GM12878 (cell line): ENCODE measurements around the gene TTLL13. TPM values are rescaled to one million over a fixed set of nuclear protein-coding genes. Genes with fewer than 3 reads are reported as not detected.

ENCODE experiments used
- ATAC-seq: fragments of 200-7000 bp; cut with Tn5 transposase; 3 replicates; pipeline ENCODE4 v1.9.1; 2020; ENCODE audit warnings: mild to moderate bottlenecking, moderate library complexity
- BruUV-seq: library from RNA; stranded (reverse); fragments of 400-500 nt; replicated peaks from 2 replicates; lab custom pipeline; 2021; lab: Mats Ljungman, UMichigan
- CTCF ChIA-PET: fragments of 300-600 bp; sonication (Branson Sonifier 250); formaldehyde crosslinking; extraction: SDS; loops from one replicate; lab custom pipeline; 2021; ENCODE audit warnings: inconsistent platforms; lab: Yijun Ruan, JAX
- POLR2A ChIA-PET: fragments of 350-600 bp; formaldehyde crosslinking; extraction: SDS; loops from one replicate; lab custom pipeline; 2021; ENCODE audit warnings: inconsistent platforms; lab: Charles Lee
- RAD21 ChIA-PET: fragments of 300-600 bp; sonication (Branson Sonifier 250); formaldehyde crosslinking; loops from one replicate; lab custom pipeline; 2023; ENCODE audit warnings: antibody characterized with exemption; ENCODE audit not compliant: unreplicated experiment; lab: Charles Lee
- SMC1A ChIA-PET: fragments of 300-600 bp; sonication (Branson Sonifier 250); formaldehyde crosslinking; loops from one replicate; lab custom pipeline; 2023; ENCODE audit not compliant: unreplicated experiment, uncharacterized antibody; lab: Charles Lee
- DNase-seq: peaks from one replicate; pipeline ENCODE4 v3.0.0-alpha.2; 2011; ENCODE audit warnings: low read depth, low spot score
- FAIRE-seq: peaks from 3 replicates; lab custom pipeline; 2011; peaks lifted over from hg19 to GRCh38; lab: Jason Lieb, UNC
- H2AFZ ChIP-seq: 2 replicates; pipeline ENCODE4 v1.6.0; 2011; ENCODE audit warnings: low read depth, low read length, control low read depth; ENCODE audit not compliant: control insufficient read depth
- H3K27ac ChIP-seq: 2 replicates; pipeline ENCODE4 v1.5.1; 2011; ENCODE audit warnings: control low read depth; ENCODE audit not compliant: control insufficient read depth, insufficient read depth
- H3K27me3 ChIP-seq, 2 experiments: replicated peaks in 1 of 2; 2 replicates each; pipeline versions ENCODE4 v1.6.0 to v1.6.1; 2011; ENCODE audit warnings: low read length in 1 of 2; ENCODE audit not compliant: control insufficient read depth in 2 of 2, insufficient read depth in 2 of 2
- H3K36me3 ChIP-seq, 2 experiments: 2 replicates each; pipeline ENCODE4 v1.5.1; 2011; ENCODE audit warnings: low read length in 1 of 2; ENCODE audit not compliant: control insufficient read depth in 2 of 2, insufficient read depth in 2 of 2
- H3K4me1 ChIP-seq: 2 replicates; pipeline ENCODE4 v1.6.1; 2011; ENCODE audit warnings: mild to moderate bottlenecking, low read length, moderate library complexity, mixed read lengths; ENCODE audit not compliant: control insufficient read depth, insufficient read depth
- H3K4me2 ChIP-seq: 2 replicates; pipeline ENCODE4 v1.6.0; 2011; ENCODE audit warnings: control low read depth; ENCODE audit not compliant: control insufficient read depth, insufficient read depth
- H3K4me3 ChIP-seq: fragments of 200-600 bp; sonication (generic); 2 replicates; pipeline ENCODE4 v1.5.1; 2016
- H3K79me2 ChIP-seq: 2 replicates; pipeline ENCODE4 v1.6.0; 2011; ENCODE audit warnings: low read length; ENCODE audit not compliant: control insufficient read depth, insufficient read depth
- H3K9ac ChIP-seq: 2 replicates; pipeline ENCODE4 v1.8.0; 2011; ENCODE audit warnings: low read length, control low read depth, mixed read lengths; ENCODE audit not compliant: control insufficient read depth, insufficient read depth
- H3K9me3 ChIP-seq: replicated peaks from 3 replicates; pipeline ENCODE4 v1.5.1; 2011; ENCODE audit warnings: mild to moderate bottlenecking, low read length; ENCODE audit not compliant: control insufficient read depth, insufficient read depth
- H4K20me1 ChIP-seq: 2 replicates; pipeline ENCODE4 v1.6.0; 2011; ENCODE audit not compliant: control insufficient read depth, insufficient read depth
- BCL3 ChIP-seq: IDR thresholded peaks from 2 replicates; pipeline ENCODE4 v1.6.1; 2011; ENCODE audit warnings: borderline replicate concordance, low read depth, mild to moderate bottlenecking, moderate library complexity, low read length; ENCODE audit not compliant: insufficient read depth, poor library complexity, severe bottlenecking
- BHLHE40 ChIP-seq, 2 experiments: fragments of 450-650 bp in 1 of 2; IDR thresholded peaks; 2 replicates each; pipeline ENCODE4 v1.6.1; 2011 to 2017; ENCODE audit warnings: low read depth in 2 of 2, borderline replicate concordance in 1 of 2, improper control_type of control experiment in 1 of 2, low read length in 1 of 2, mild to moderate bottlenecking in 1 of 2
- DPF2 ChIP-seq: fragments of 450-650 bp; IDR thresholded peaks from 2 replicates; pipeline ENCODE4 v1.6.1; 2017; ENCODE audit warnings: mild to moderate bottlenecking
- HDGF ChIP-seq: fragments of 450-650 bp; IDR thresholded peaks from 2 replicates; pipeline ENCODE4 v1.6.1; 2016; ENCODE audit warnings: antibody characterized with exemption
- IKZF1 ChIP-seq: fragments of 450-650 bp; conservative IDR thresholded peaks from 2 replicates; pipeline ENCODE4 v1.6.1; 2017; ENCODE audit warnings: antibody characterized with exemption, mild to moderate bottlenecking
- PAX5 ChIP-seq: IDR thresholded peaks from 2 replicates; pipeline ENCODE4 v1.6.1; 2011; ENCODE audit warnings: low read depth, low read length, borderline replicate concordance
- SMARCA5 ChIP-seq: fragments of 450-650 bp; IDR thresholded peaks from 2 replicates; pipeline ENCODE4 v1.6.1; 2017; ENCODE audit warnings: mild to moderate bottlenecking
- TCF3 ChIP-seq: IDR thresholded peaks from 2 replicates; pipeline ENCODE4 v1.6.1; 2012; ENCODE audit warnings: low read depth, mild to moderate bottlenecking, low read length, borderline replicate concordance; ENCODE audit not compliant: insufficient read depth
- TCF7 ChIP-seq: IDR thresholded peaks from 2 replicates; pipeline ENCODE4 v1.6.1; 2014; ENCODE audit warnings: antibody characterized with exemption, borderline replicate concordance
- YBX1 ChIP-seq: fragments of 450-650 bp; IDR thresholded peaks from 2 replicates; pipeline ENCODE4 v1.6.1; 2016; ENCODE audit warnings: antibody characterized with exemption
- ZNF274 ChIP-seq: IDR thresholded peaks from one replicate; pipeline ENCODE4 v1.8.0; 2011; ENCODE audit not compliant: insufficient read length, insufficient read depth
- WGBS: methylation state at CpG from one replicate; pipeline ENCODE4 v1.1.6; 2016; ENCODE audit warnings: low lambda C conversion rate; ENCODE audit not compliant: insufficient replicate concordance, insufficient coverage; ENCODE audit errors: missing lambda C conversion rate; 5-methylcytosine and 5-hydroxymethylcytosine counted together
- in situ Hi-C: fragments of 300-500 bp; cut with MboI; formaldehyde crosslinking; loops from 9 replicates; pipeline ENCODE4 v1.14.3; 2018; ENCODE audit warnings: mixed read lengths
- intact Hi-C: fragments of 100-400 bp; cut with micrococcal nuclease; formaldehyde crosslinking; loops from one replicate; pipeline ENCODE4 v1.14.2; 2022; ENCODE audit not compliant: unreplicated experiment
- polyA plus RNA-seq, 11 experiments: library from polyadenylated mRNA; depleted of rRNA in 4 of 11; unstranded in 6 of 11; stranded (reverse) in 5 of 11; fragments of >200 nt; fragmentation: Nextera tagmentation in 4 of 11; fragmentation: Illumina TruSeq in 1 of 11; extraction: Ambion mirVana in 4 of 11; extraction: Trizol in 1 of 11; gene quantifications; 1 replicate in 1 of 11; 2 replicates in 10 of 11; pipeline versions ENCODE4 v1.2.1 to v1.2.3, GENCODE V29; 2011 to 2016; ENCODE audit warnings: inconsistent platforms in 2 of 11, missing spikeins in 2 of 11, low read depth in 1 of 11
- total RNA-seq, 4 experiments: library from RNA; depleted of rRNA in 3 of 4; stranded (reverse); fragments of >200 nt in 3 of 4; fragmentation: Illumina TruSeq in 1 of 4; extraction: Trizol in 1 of 4; gene quantifications; 2 replicates each; pipeline versions ENCODE4 v1.2.1 to v1.2.3, GENCODE V29; 2013 to 2021

TTLL13 gene
- total and polyA plus RNA-seq, 10 of the 15 experiments (the other 5 are each of a cell fraction or from before 2014, with no cell fraction given) = 0.03 to 0.32 (median 0.13) TPM; not detected in 1

- Histone ChIP-seq H3K4me2 (peak overlapping the region; percentile 88), H4K20me1 (no peaks in the 10 kb centered on the region), H3K79me2 (peaks cover 19% of the 10 kb centered on the region), H3K9me3 (no peaks in the 10 kb centered on the region), H3K36me3 (peaks cover 14 to 16% of the 10 kb centered on the region in 2 experiments; a peak in 3 of 4 replicates), H3K27ac (peak overlapping the region; percentile 66), H3K4me1 (peaks cover 28% of the 10 kb centered on the region), H3K27me3 (no peaks in the 10 kb centered on the region), H3K4me3 (peak overlapping the region; percentile 79), H3K9ac (peak overlapping the region; percentile 85), H2AFZ (peak overlapping the region; percentile 1; the same call in 1 of the 2 replicates)
- SMC1A ChIA-PET = interaction anchor here (0.8 to 4.5 kb wide), 29 partner anchors 10 to 703 kb away, joined by 3 to 70 read pairs (median 5); partner anchors contain the start of genes NGRN, TTLL13 and UNC45A
- under 1% methylated on average over 13 of the region's 13 CpGs for WGBS
- DNase-seq (no peak), ATAC-seq (peak; percentile 10), FAIRE-seq (no peak)
- CTCF ChIA-PET = interaction anchor here (0.8 to 4.8 kb wide), 26 partner anchors 10 to 699 kb away, joined by 3 to 38 read pairs (median 6); partner anchors contain the start of genes NGRN and SEMA4B
- RAD21 ChIA-PET = interaction anchor here (0.6 to 3.6 kb wide), 23 partner anchors 9 to 334 kb away, joined by 3 to 47 read pairs (median 4); partner anchors contain the start of genes NGRN, SEMA4B and TTLL13
- TF ChIP-seq IKZF1 (peak; percentile 38), BHLHE40 (IDR thresholded peaks at IDR 0.05; ENCODE audit: borderline replicate concordance in 1 of 2, low read depth in 2 of 2, low read length in 1 of 2) (peak in 1 of 2 experiments; percentile 22; a peak in 1 of 4 replicates), DPF2 (peak; percentile 26; the same call in 1 of the 2 replicates), BCL3 (no peak), ZNF274 (no peak), PAX5 (peak; percentile 98), SMARCA5 (0 out of 2 replicates have a peak, but pooled peaks have one; percentile 67), TCF3 (no peak), HDGF (no peak), YBX1 (no peak), TCF7 (no peak)
- BruUV-seq = no TSS peak
- POLR2A ChIA-PET = interaction anchor here (0.5 to 4.9 kb wide), 17 partner anchors 10 to 130 kb away, joined by 3 to 31 read pairs (median 4); partner anchors contain the start of genes IDH2 and SEMA4B
- in situ Hi-C loops (no loop called here), intact Hi-C loops (loop anchor here (2.0 to 5.0 kb wide), 6 partner anchors 27 to 430 kb away; partner anchors contain the start of gene AP3S2)
Observed at GRCh38 chr15:90232196-90232595, 17.2 kb upstream of the TTLL13 start.
